Measurements from ENCODE around the gene PGAM5. TPM values are rescaled to one million over a fixed set of nuclear protein-coding genes. Genes with fewer than 3 reads are reported as not detected.

The PGAM5 gene
- 10 to 100 TPM; 23.8 to 29.6 (median 26.1) TPM for total RNA-seq

DNA sequence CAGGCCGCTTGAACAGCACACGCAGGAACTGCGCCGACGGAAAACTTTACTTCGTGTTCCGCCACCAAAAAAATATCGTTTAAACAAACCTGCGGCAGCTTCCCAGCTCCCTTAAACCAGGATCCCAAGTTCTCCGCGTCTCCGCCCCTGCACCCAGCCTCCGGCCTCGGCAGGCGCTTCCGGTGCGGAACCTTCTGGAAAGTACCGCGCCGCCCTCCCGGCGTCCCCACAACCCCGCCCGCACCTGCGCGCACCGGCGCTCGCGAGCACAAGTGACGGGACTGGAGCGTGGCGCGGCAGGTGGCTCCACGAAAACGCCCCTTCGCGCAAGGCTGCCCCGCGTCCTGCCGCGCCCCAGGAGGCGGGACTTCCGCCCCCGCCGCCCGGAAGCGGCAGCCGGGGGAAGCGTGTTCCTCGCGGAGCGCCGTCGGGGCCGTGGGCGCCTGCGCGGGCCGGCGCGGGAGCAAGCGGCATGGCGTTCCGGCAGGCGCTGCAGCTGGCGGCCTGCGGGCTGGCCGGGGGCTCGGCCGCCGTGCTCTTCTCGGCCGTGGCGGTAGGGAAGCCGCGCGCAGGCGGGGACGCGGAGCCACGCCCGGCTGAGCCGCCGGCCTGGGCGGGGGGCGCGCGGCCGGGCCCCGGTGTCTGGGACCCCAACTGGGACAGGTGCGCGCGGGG lies at the start of gene PGAM5:
Gene PGAM5, plus strand, starts transcription at position 438 of the 675 bp plus-strand sequence. Its CDS starts 35 bp downstream, at position 473.
- TF ChIP-seq POLR2AphosphoS5 (IDR thresholded peaks at IDR 0.05) (peak; percentile 63), EP300 (IDR thresholded peaks at IDR 0.05) (no peak), POLR2A (IDR thresholded peaks at IDR 0.05) (peak; percentile 65 to 77)
- TF ChIP-seq, protein P1, sequence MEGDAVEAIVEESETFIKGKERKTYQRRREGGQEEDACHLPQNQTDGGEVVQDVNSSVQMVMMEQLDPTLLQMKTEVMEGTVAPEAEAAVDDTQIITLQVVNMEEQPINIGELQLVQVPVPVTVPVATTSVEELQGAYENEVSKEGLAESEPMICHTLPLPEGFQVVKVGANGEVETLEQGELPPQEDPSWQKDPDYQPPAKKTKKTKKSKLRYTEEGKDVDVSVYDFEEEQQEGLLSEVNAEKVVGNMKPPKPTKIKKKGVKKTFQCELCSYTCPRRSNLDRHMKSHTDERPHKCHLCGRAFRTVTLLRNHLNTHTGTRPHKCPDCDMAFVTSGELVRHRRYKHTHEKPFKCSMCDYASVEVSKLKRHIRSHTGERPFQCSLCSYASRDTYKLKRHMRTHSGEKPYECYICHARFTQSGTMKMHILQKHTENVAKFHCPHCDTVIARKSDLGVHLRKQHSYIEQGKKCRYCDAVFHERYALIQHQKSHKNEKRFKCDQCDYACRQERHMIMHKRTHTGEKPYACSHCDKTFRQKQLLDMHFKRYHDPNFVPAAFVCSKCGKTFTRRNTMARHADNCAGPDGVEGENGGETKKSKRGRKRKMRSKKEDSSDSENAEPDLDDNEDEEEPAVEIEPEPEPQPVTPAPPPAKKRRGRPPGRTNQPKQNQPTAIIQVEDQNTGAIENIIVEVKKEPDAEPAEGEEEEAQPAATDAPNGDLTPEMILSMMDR (IDR thresholded peaks at IDR 0.05) = peak in 1 of 4 experiments; percentile 10
- ATAC-seq = peak; percentile 94
- H3K4me1 ChIP-seq = peaks cover 0 to 36% (median 10%) of the 10 kb centered on the region in 3 donors
- 0% methylated on average over 4 of the region's 94 CpGs; no CpG with 5 or more reads in 1 of the 2 donors for WGBS, 2 donors (ENCODE audit: low coverage in 1 of 2)
- peak within 1 kb of the TSS; percentile 88 to 90 for H3K4me3 ChIP-seq
- H3K9me3 ChIP-seq = no peaks in the 10 kb centered on the region
- H3K36me3 ChIP-seq = peaks cover 0 to 19% of the 10 kb centered on the region in 2 donors
- peak within 1 kb of the TSS in 3 of 4 donors; percentile 78 to 89 (median 85) for H3K27ac ChIP-seq
- no peaks in the 10 kb centered on the region for H3K27me3 ChIP-seq

DNA sequence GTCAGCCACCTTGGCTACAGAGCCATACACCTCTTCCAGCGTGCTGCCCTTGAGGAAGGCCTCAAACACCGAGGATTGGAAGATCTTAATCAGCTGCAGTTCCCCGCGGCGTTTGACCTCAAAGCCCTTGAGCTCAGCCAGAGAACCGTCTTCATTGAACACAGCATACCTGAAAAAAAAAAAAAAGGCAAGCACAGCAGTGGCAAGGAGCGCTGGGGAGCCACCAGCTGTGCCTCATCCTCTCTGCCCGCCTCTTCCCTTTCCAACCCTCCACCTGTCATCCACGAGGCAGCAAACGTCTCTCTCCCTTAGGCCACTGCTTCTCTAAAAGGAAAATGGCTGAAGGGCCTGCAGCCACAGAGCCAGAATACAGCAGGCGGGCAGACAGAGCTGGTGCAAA lies 49.6 kb upstream of the PGAM5 start:
- TF ChIP-seq POLR2AphosphoS5 (IDR thresholded peaks at IDR 0.05) (no peak), EP300 (IDR thresholded peaks at IDR 0.05) (no peak), POLR2A (IDR thresholded peaks at IDR 0.05) (no peak)
- TF ChIP-seq, protein P1 (IDR thresholded peaks at IDR 0.05) = no peak
- Histone ChIP-seq H3K4me1 (no peaks in the 10 kb centered on the region), H3K9me3 (no peaks in the 10 kb centered on the region), H3K27me3 (no peaks in the 10 kb centered on the region), H3K36me3 (peaks cover 0 to 100% of the 10 kb centered on the region in 2 donors), H3K4me3 (no peak overlapping the region), H3K27ac (no peak overlapping the region)
- WGBS, 2 donors (ENCODE audit: low coverage in 1 of 2) = 84 to 85% methylated on average over 5 to 9 of the region's 11 CpGs
- no peak for ATAC-seq

DNA sequence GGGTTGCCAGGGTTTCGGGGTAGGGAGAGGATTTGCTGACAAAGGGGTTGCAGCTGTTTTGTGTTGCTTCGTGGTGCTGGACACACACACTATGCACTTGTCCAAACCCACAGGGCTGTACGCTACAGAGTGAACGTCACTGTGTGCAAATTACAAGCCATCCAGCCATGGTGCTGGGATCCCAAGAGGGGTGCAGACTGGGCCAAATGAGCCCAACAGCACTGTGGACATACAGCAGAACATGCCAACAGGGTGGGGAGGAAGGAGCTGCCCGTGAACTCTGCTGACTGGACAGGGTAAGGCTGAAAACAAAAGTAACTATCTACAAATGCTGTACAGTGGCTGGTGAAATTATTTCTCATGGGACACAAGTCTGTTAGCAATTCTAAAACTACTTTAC lies 48.7 kb upstream of the PGAM5 start:
- no peaks in the 10 kb centered on the region for H3K27me3 ChIP-seq
- H3K36me3 ChIP-seq = peaks cover 0 to 100% of the 10 kb centered on the region in 2 donors
- WGBS, 2 donors (ENCODE audit: low coverage in 1 of 2) = 87% methylated on average over 3 of the region's 5 CpGs; no CpG with 5 or more reads in 1 of the 2 donors
- no peak overlapping the region for H3K4me3 ChIP-seq
- H3K9me3 ChIP-seq = no peaks in the 10 kb centered on the region
- H3K4me1 ChIP-seq = no peaks in the 10 kb centered on the region
- TF ChIP-seq EP300 (IDR thresholded peaks at IDR 0.05) (no peak), POLR2AphosphoS5 (IDR thresholded peaks at IDR 0.05) (no peak), POLR2A (IDR thresholded peaks at IDR 0.05) (no peak)
- TF ChIP-seq, protein P1 (IDR thresholded peaks at IDR 0.05) = no peak
- ATAC-seq = no peak
- no peak overlapping the region for H3K27ac ChIP-seq

DNA sequence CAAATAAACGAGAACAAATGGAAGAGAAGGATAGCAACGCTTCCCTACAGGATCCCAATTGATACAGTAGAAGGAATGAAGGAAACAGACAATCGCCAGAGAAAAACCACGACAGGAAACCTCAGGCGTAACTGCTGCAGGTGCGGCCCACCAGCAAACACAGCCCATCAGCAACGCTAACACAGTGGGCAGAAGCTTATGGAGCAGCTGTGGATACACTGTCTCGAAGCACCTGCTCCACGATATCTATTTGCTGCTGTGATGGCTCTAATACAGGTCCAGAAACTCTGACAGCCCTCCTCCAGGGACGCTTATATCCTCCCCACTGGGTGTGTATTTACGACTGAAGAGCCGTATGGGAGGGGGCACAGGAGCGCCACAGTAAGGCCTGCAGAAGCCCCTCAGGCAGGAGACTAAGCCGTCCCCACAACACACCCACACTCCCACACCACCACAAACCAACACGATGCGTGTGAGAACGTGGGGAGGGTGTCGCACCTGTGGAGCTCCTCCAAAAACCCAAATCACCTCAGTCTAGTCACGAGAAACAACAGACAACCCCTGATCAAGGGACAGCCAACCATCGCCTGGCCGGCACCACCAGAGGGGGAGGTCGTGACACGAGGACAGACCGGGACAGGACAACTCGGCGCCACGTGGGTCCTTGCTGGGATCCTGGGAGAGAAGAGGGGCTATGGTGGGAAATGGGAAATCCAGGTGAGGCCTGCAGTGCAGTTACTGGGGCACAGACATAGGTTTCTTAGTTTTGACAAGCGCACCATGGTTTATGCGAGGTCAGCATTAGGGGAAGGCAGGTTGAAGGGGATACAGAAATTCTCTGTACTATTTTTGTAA lies 47.5 kb upstream of the PGAM5 start:
- no peak overlapping the region for H3K4me3 ChIP-seq
- peaks cover 0 to 100% of the 10 kb centered on the region in 2 donors for H3K36me3 ChIP-seq
- H3K27ac ChIP-seq = no peak overlapping the region
- no peaks in the 10 kb centered on the region for H3K4me1 ChIP-seq
- H3K9me3 ChIP-seq = no peaks in the 10 kb centered on the region
- ATAC-seq = no peak
- 86% methylated on average over 10 to 12 of the region's 29 CpGs for WGBS, 2 donors (ENCODE audit: low coverage in 1 of 2)
- H3K27me3 ChIP-seq = no peaks in the 10 kb centered on the region
- TF ChIP-seq POLR2A (IDR thresholded peaks at IDR 0.05) = no peak
- no peak for TF ChIP-seq POLR2AphosphoS5 (IDR thresholded peaks at IDR 0.05)
- no peak for TF ChIP-seq EP300 (IDR thresholded peaks at IDR 0.05)
- TF ChIP-seq, protein P1 (IDR thresholded peaks at IDR 0.05) = no peak

All from gastroesophageal sphincter (tissue), 4 donors.